Stomach (tissue), 9 donors: ENCODE data around the gene ASCC3. TPM values are rescaled to one million over a fixed set of nuclear protein-coding genes. Genes with fewer than 3 reads are reported as not detected.

ENCODE experiments used
- DNase-seq, 2 donors: peaks; one replicate each; pipeline versions ENCODE4 v3.0.0 to v3.0.0-alpha.2; 2013 to 2019
- H3K27ac ChIP-seq, 5 donors: fragments of 200-600 bp in 4 of 5; sonication (generic) in 4 of 5; one replicate each; pipeline ENCODE4 v1.5.1; 2013 to 2019; ENCODE audit warnings: mild to moderate bottlenecking in 1 of 5, moderate library complexity in 1 of 5
- H3K27me3 ChIP-seq, 3 donors: fragments of 200-600 bp; sonication (generic); one replicate each; pipeline ENCODE4 v1.5.1; 2017 to 2019; ENCODE audit warnings: mixed run types in 1 of 3
- H3K36me3 ChIP-seq, 4 donors: fragments of 200-600 bp; sonication (generic); 1 replicate in 3 of 4; 2 replicates in 1 of 4; pipeline ENCODE4 v1.5.1; 2016 to 2019
- H3K4me1 ChIP-seq, 4 donors: fragments of 200-600 bp; sonication (generic); one replicate each; pipeline ENCODE4 v1.5.1; 2016 to 2019
- H3K4me3 ChIP-seq, 4 donors: fragments of 200-600 bp; sonication (generic) in 3 of 4; one replicate each; pipeline ENCODE4 v1.5.1; 2016 to 2019; ENCODE audit warnings: mild to moderate bottlenecking in 1 of 4
- H3K9me3 ChIP-seq, 4 donors: fragments of 200-600 bp; sonication (generic); one replicate each; pipeline ENCODE4 v1.5.1; 2016 to 2019
- EP300 ChIP-seq: sonication (generic); formaldehyde crosslinking; IDR thresholded peaks from one replicate; pipeline ENCODE4 v1.6.1; 2017; ENCODE audit warnings: antibody characterized with exemption
- POLR2A ChIP-seq, 4 donors: fragments of 450-650 bp; IDR thresholded peaks; one replicate each; pipeline ENCODE4 v1.6.1; 2016; ENCODE audit warnings: antibody characterized with exemption in 4 of 4, control low read depth in 2 of 4, mild to moderate bottlenecking in 1 of 4, moderate library complexity in 1 of 4
- POLR2AphosphoS5 ChIP-seq, 3 donors: sonication (generic); formaldehyde crosslinking; IDR thresholded peaks; one replicate each; pipeline ENCODE4 v1.6.1; 2016; ENCODE audit warnings: antibody characterized with exemption in 3 of 3
- WGBS, 5 donors: extraction: QIAGEN DNeasy Blood & Tissue Kit in 3 of 5; methylation state at CpG; one replicate each; pipeline versions ENCODE4 v1.1.5 to v1.1.7; 2013 to 2018; 5-methylcytosine and 5-hydroxymethylcytosine counted together
- intact Hi-C: fragments of 100-400 bp; cut with DNase I; formaldehyde crosslinking; loops from one replicate; pipeline ENCODE4 v1.15.1; 2023; ENCODE audit warnings: low total_unique reads
- polyA plus RNA-seq, 3 donors: library from polyadenylated mRNA; stranded (reverse); fragments of 200-250 nt; gene quantifications; one replicate each; pipeline ENCODE4 v1.2.3, GENCODE V29; 2013
- total RNA-seq, 5 donors: library from RNA; depleted of rRNA; stranded (reverse); fragments of >200 nt; gene quantifications; one replicate each; pipeline versions ENCODE4 v1.1.0 to v1.2.3, GENCODE V29; 2014 to 2016
- TF ChIP-seq, protein P1 (sequence below), 7 experiments: fragments of 450-650 bp in 4 of 7; fragments of 200-600 bp in 3 of 7; sonication (generic) in 3 of 7; IDR thresholded peaks; one replicate each; pipeline ENCODE4 v1.5.1; 2016 to 2019; ENCODE audit warnings: antibody characterized with exemption in 7 of 7, control low read depth in 2 of 7, mild to moderate bottlenecking in 1 of 7
- donor health status: healthy with polysubstance abuse.
- donor health status: Bipolar disorder and iron deficiency.
- donor health status: healthy.

Gene ASCC3
- total and polyA plus RNA-seq, 8 donors, result 6.3 to 49.2 (median 19.1) TPM

DNA sequence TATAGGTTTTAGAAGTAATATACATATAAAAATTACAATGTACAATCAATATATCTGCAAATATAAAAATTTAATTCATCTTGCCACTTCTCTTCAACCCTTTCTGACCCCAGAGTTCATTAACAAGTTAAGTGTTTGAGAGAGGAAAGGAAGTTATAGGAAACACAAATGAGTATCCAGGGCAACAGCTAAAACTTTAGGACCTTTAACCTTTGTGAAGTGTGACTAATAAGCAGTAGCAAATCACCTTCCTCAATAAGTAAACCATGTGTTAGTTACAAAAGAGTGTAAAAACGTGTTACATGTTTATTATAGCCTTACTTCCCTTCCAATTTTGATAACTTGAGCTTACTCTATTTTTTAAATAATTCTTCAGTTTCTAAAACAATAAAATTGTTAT lies 343.0 kb downstream of the ASCC3 start:
- Histone ChIP-seq H3K9me3 (peaks cover 0 to 4% (median 0%) of the 10 kb centered on the region in 4 donors), H3K27me3 (no peaks in the 10 kb centered on the region), H3K36me3 (peaks cover 0 to 16% (median 11%) of the 10 kb centered on the region in 4 donors), H3K27ac (no peak overlapping the region), H3K4me1 (no peaks in the 10 kb centered on the region), H3K4me3 (no peak overlapping the region)
- intact Hi-C loops, result no loop called here
- no peak for DNase-seq
- 30 to 39% (median 34%) methylated on average over 1 of the region's 1 CpG for WGBS, 5 donors
- TF ChIP-seq POLR2A (IDR thresholded peaks at IDR 0.05) (no peak), POLR2AphosphoS5 (IDR thresholded peaks at IDR 0.05) (no peak), EP300 (no peak)
- TF ChIP-seq, protein P1, sequence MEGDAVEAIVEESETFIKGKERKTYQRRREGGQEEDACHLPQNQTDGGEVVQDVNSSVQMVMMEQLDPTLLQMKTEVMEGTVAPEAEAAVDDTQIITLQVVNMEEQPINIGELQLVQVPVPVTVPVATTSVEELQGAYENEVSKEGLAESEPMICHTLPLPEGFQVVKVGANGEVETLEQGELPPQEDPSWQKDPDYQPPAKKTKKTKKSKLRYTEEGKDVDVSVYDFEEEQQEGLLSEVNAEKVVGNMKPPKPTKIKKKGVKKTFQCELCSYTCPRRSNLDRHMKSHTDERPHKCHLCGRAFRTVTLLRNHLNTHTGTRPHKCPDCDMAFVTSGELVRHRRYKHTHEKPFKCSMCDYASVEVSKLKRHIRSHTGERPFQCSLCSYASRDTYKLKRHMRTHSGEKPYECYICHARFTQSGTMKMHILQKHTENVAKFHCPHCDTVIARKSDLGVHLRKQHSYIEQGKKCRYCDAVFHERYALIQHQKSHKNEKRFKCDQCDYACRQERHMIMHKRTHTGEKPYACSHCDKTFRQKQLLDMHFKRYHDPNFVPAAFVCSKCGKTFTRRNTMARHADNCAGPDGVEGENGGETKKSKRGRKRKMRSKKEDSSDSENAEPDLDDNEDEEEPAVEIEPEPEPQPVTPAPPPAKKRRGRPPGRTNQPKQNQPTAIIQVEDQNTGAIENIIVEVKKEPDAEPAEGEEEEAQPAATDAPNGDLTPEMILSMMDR (IDR thresholded peaks at IDR 0.05), result no peak

DNA sequence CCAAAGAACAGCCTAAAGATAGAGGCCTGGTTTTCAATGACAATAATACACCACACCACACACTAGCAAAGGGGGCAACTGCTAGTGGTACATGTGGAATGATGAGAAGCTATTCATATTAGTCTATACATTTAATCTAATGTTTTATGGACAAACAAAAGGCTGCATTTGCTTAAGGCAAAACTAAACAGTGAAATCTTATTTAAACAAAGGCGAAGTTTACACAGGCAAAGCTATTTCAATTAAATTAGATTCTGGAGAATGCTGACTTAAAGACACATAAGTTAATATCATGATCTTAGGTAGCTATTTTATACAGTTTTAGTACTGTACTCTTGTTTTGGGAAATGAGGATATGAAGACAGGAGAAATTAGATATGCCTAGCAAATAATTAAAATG lies 362.5 kb downstream of the ASCC3 start:
- no peak overlapping the region for H3K27ac ChIP-seq
- no peak overlapping the region for H3K4me3 ChIP-seq
- peaks cover 0 to 23% (median 18%) of the 10 kb centered on the region in 4 donors for H3K36me3 ChIP-seq
- 36 to 78% (median 52%) methylated on average over 1 of the region's 1 CpG for WGBS, 5 donors
- intact Hi-C loops, result no loop called here
- DNase-seq, result peak in 1 of 2 donors; percentile 6
- no peaks in the 10 kb centered on the region for H3K27me3 ChIP-seq
- H3K4me1 ChIP-seq, result peaks cover 0 to 10% (median 0%) of the 10 kb centered on the region in 4 donors
- TF ChIP-seq EP300, result no peak
- no peak for TF ChIP-seq POLR2A (IDR thresholded peaks at IDR 0.05)
- TF ChIP-seq, protein P1 (IDR thresholded peaks at IDR 0.05), result no peak
- no peak for TF ChIP-seq POLR2AphosphoS5 (IDR thresholded peaks at IDR 0.05)
- H3K9me3 ChIP-seq, result no peaks in the 10 kb centered on the region

DNA sequence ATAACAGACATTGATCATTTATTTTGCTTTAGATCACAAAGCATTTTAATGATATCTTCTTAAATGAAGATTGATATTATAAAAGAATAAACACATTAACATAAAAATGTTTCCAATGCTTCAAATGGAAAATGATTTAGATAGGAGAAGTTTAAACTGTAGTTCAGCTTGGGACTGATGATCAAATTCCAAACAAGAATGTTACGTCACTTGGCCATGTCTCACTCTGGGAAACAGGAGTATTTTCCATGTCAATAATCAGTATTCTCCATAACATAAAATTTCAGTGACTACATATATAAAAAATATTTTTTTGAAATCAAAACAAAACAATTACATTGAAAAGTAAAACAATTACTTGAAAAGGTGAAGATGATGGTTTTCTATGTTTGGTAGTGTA lies 363.5 kb downstream of the ASCC3 start:
- H3K4me1 ChIP-seq, result peaks cover 0 to 10% (median 0%) of the 10 kb centered on the region in 4 donors
- 77 to 91% (median 87%) methylated on average over 1 of the region's 1 CpG for WGBS, 5 donors
- intact Hi-C loops, result no loop called here
- no peak overlapping the region for H3K4me3 ChIP-seq
- DNase-seq, result no peak
- peaks cover under 1 to 27% (median 22%) of the 10 kb centered on the region in 4 donors for H3K36me3 ChIP-seq
- H3K27me3 ChIP-seq, result no peaks in the 10 kb centered on the region
- TF ChIP-seq, protein P1 (IDR thresholded peaks at IDR 0.05), result no peak
- TF ChIP-seq EP300, result no peak
- no peak for TF ChIP-seq POLR2A (IDR thresholded peaks at IDR 0.05)
- TF ChIP-seq POLR2AphosphoS5 (IDR thresholded peaks at IDR 0.05), result no peak
- no peak overlapping the region for H3K27ac ChIP-seq
- no peaks in the 10 kb centered on the region for H3K9me3 ChIP-seq

DNA sequence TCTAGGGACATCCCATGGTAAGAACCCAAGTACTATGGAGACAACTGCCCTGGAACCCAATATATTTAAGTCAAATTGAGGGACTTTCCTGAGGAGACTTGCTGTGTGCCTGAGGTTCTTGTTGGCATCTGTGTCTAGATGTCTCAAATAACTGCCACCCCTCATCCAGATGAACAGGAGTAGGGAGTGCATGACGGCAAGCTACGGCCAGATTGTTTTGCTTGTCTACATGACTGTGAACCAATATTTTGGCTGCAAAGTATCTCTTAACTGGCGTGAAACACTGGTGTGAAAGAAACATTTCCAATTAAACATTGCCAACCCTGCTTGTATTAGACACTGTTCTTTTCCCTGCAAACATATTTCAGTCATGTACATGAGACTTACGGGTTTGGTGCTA lies 364.0 kb downstream of the ASCC3 start:
- WGBS, 5 donors, result 89 to 96% (median 91%) methylated on average over 4 of the region's 4 CpGs
- H3K36me3 ChIP-seq, result peaks cover 6 to 32% (median 27%) of the 10 kb centered on the region in 4 donors
- H3K4me3 ChIP-seq, result no peak overlapping the region
- peaks cover 0 to 10% (median 0%) of the 10 kb centered on the region in 4 donors for H3K4me1 ChIP-seq
- no peak for DNase-seq
- H3K27me3 ChIP-seq, result no peaks in the 10 kb centered on the region
- no peak overlapping the region for H3K27ac ChIP-seq
- intact Hi-C loops, result no loop called here
- TF ChIP-seq POLR2A (IDR thresholded peaks at IDR 0.05) (no peak), POLR2AphosphoS5 (IDR thresholded peaks at IDR 0.05) (no peak), EP300 (no peak)
- TF ChIP-seq, protein P1 (IDR thresholded peaks at IDR 0.05), result no peak
- H3K9me3 ChIP-seq, result no peaks in the 10 kb centered on the region
